ENCODE results near the gene KRT2. TPM values are rescaled to one million over a fixed set of nuclear protein-coding genes. Genes with fewer than 3 reads are reported as not detected.

KRT2 gene
- total RNA-seq, 2 donors from 2014 or later: 1.4 TPM; not detected in 1

DNA sequence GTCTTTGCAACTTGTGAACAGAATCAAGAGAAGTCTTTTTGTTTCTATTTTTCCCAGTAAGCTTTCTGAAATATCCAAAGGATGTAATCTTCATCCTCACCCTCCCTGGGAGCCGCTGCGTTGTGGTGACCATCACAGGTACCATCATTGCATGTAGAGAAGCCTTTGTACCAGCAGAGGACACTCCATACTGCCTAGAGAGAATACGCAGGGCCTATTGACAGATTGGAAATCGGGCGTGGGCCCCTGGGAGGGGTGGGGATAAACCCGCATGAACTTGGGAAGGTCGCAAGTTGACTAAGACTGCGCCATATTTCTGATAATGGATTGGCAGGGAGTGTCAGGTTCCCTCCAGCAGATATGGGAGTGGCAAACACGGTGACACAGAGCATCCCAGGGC lies 15.5 kb upstream of the KRT2 start:
- no peak for DNase-seq (ENCODE audit: low spot score)
- Histone ChIP-seq H3K36me3 (no peaks in the 10 kb centered on the region), H3K9me3 (no peaks in the 10 kb centered on the region), H3K27ac (no peak overlapping the region), H3K4me3 (no peak overlapping the region), H3K27me3 (replicated peaks; ENCODE audit: insufficient read depth) (no peaks in the 10 kb centered on the region), H3K4me1 (ENCODE audit: control insufficient read depth in 1 of 2, low read depth in 2 of 2) (no peaks in the 10 kb centered on the region)
- TF ChIP-seq, protein P1, sequence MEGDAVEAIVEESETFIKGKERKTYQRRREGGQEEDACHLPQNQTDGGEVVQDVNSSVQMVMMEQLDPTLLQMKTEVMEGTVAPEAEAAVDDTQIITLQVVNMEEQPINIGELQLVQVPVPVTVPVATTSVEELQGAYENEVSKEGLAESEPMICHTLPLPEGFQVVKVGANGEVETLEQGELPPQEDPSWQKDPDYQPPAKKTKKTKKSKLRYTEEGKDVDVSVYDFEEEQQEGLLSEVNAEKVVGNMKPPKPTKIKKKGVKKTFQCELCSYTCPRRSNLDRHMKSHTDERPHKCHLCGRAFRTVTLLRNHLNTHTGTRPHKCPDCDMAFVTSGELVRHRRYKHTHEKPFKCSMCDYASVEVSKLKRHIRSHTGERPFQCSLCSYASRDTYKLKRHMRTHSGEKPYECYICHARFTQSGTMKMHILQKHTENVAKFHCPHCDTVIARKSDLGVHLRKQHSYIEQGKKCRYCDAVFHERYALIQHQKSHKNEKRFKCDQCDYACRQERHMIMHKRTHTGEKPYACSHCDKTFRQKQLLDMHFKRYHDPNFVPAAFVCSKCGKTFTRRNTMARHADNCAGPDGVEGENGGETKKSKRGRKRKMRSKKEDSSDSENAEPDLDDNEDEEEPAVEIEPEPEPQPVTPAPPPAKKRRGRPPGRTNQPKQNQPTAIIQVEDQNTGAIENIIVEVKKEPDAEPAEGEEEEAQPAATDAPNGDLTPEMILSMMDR (IDR thresholded peaks at IDR 0.05): no peak
- ATAC-seq (ENCODE audit: insufficient number of reproducible peaks, low FRiP score, low read depth): no peak

DNA sequence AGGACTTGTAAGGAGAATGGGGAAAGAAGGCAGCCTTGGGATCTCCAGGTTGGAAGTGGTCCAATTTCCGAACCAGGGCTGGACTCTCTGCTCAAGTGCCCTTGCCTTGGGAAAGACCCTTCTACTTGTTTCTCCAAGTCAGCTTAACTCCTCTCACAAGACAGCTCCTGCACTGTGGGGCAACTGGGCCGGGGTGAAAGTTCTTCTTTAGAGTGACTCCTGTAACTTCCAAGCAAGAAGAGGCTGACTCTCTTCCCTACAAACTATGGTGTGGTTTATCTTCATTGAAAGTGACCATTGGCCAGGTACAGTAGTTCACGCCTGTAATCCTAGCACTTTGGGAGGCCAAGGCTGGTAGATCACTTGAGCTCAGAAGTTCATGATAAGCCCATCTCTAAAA lies 14.5 kb upstream of the KRT2 start:
- no peaks in the 10 kb centered on the region for H3K9me3 ChIP-seq
- no peaks in the 10 kb centered on the region for H3K27me3 ChIP-seq (replicated peaks; ENCODE audit: insufficient read depth)
- no peak for DNase-seq (ENCODE audit: low spot score)
- TF ChIP-seq, protein P1 (IDR thresholded peaks at IDR 0.05): no peak
- H3K36me3 ChIP-seq: no peaks in the 10 kb centered on the region
- ATAC-seq (ENCODE audit: insufficient number of reproducible peaks, low FRiP score, low read depth): no peak
- no peak overlapping the region for H3K4me3 ChIP-seq
- H3K27ac ChIP-seq: no peak overlapping the region
- H3K4me1 ChIP-seq (ENCODE audit: control insufficient read depth in 1 of 2, low read depth in 2 of 2): no peaks in the 10 kb centered on the region

DNA sequence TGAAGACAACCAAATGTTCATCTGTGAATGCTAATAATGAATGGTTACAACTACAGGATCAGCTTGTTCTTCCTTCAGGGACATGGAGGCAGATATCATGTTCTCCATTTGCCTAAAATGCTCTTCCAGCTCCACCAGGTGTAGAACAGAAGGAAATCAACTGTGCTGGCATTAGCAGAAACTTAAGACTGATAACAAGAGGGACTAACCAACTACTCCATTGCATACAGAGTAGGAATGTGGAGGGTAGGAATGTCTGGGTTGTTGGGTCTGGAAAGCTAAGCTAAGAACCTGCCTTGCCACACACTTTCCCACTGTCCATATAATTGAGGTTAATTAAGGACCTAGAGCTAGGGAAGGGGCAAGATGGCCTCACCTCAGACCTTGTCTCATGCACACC lies 11.4 kb upstream of the KRT2 start:
- H3K9me3 ChIP-seq: no peaks in the 10 kb centered on the region
- no peak for DNase-seq (ENCODE audit: low spot score)
- H3K4me3 ChIP-seq: no peak overlapping the region
- H3K27ac ChIP-seq: no peak overlapping the region
- TF ChIP-seq, protein P1 (IDR thresholded peaks at IDR 0.05): no peak
- H3K36me3 ChIP-seq: no peaks in the 10 kb centered on the region
- H3K4me1 ChIP-seq (ENCODE audit: control insufficient read depth in 1 of 2, low read depth in 2 of 2): no peaks in the 10 kb centered on the region
- ATAC-seq (ENCODE audit: insufficient number of reproducible peaks, low FRiP score, low read depth): no peak
- H3K27me3 ChIP-seq (replicated peaks; ENCODE audit: insufficient read depth): no peaks in the 10 kb centered on the region

DNA sequence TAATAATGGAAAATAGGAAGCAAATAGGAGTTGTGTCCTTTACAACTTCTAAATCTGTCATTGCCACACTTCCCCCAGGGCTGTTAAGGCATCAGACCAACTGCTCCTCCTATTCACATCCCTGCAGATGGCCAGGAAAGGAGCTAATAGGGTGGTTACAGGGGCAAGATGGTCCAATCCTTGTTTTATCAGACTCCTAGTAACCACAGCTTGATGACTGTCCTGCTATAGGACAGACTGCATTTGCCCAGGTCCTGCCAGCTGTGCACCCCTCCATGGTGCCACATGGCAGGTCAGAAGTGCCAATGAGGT lies 10.9 kb upstream of the KRT2 start:
- no peaks in the 10 kb centered on the region for H3K27me3 ChIP-seq (replicated peaks; ENCODE audit: insufficient read depth)
- H3K4me3 ChIP-seq: no peak overlapping the region
- TF ChIP-seq, protein P1 (IDR thresholded peaks at IDR 0.05): no peak
- DNase-seq (ENCODE audit: low spot score) (no peak), ATAC-seq (ENCODE audit: insufficient number of reproducible peaks, low FRiP score, low read depth) (no peak)
- no peaks in the 10 kb centered on the region for H3K4me1 ChIP-seq (ENCODE audit: control insufficient read depth in 1 of 2, low read depth in 2 of 2)
- H3K36me3 ChIP-seq: no peaks in the 10 kb centered on the region
- H3K9me3 ChIP-seq: no peaks in the 10 kb centered on the region
- no peak overlapping the region for H3K27ac ChIP-seq

DNA sequence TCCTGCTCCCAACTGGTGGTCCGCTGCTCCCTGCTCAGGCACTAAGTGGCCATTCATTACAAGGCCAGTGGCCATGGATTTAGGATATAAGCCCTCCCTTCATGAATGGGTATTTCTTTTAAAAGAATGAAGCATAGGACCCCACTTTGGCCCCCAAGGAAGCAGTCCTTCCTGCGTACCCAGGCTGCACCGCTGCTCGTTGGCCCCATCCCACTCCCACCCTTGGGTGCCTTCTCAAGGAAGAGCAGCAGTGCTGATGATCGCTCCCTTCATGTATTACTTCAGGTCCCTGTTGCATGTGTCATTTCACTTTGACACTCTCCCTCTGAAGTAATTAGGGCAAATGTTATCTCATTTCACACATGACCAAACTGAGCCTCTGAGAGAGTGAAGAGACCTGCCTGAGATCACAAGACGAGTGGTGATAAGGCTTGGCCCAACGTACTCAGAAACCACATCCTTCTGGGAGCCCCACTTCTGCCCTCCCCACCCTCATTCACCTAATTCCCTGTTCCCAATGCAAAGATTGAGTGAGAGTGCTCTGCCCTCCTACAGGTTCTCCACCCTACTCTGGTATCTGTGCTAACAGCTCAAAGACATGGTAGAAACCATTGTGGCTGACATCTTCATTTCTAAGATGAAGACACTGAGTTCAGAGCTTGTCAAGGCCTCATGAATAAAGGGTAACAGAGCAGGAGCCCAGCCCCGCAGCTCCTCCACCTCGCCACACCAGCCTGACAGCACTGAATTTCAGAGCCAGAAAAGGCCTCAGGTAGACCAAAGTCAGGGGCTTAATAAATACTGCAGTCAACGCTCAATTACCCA lies 10.3 kb upstream of the KRT2 start:
- no peaks in the 10 kb centered on the region for H3K36me3 ChIP-seq
- no peaks in the 10 kb centered on the region for H3K27me3 ChIP-seq (replicated peaks; ENCODE audit: insufficient read depth)
- no peaks in the 10 kb centered on the region for H3K9me3 ChIP-seq
- H3K27ac ChIP-seq: no peak overlapping the region
- ATAC-seq (ENCODE audit: insufficient number of reproducible peaks, low FRiP score, low read depth) (no peak), DNase-seq (ENCODE audit: low spot score) (no peak)
- TF ChIP-seq, protein P1 (IDR thresholded peaks at IDR 0.05): no peak
- no peaks in the 10 kb centered on the region for H3K4me1 ChIP-seq (ENCODE audit: control insufficient read depth in 1 of 2, low read depth in 2 of 2)
- H3K4me3 ChIP-seq: no peak overlapping the region

All from thoracic aorta (tissue), 2 donors.